Sigmoid colon (tissue), 7 donors: ENCODE measurements around the gene GRHL1. TPM values are rescaled to one million over a fixed set of nuclear protein-coding genes. Genes with fewer than 3 reads are reported as not detected.
A peak's percentile ranks its signal among the peaks of the same experiment; 100 is the strongest.
"Not testable (repeated sequence)": the region's sequence is repeated elsewhere in the genome, so short reads cannot be mapped to it uniquely, and the experiment has no call there.

ENCODE experiments used
- DNase-seq: peaks from one replicate; pipeline ENCODE4 v3.0.0-alpha.2; 2019
- H3K27ac ChIP-seq, 4 donors: fragments of 200-600 bp; sonication (generic); one replicate each; pipeline ENCODE4 v1.5.1; 2016 to 2019; ENCODE audit warnings: mild to moderate bottlenecking in 1 of 4
- H3K27me3 ChIP-seq, 3 donors: fragments of 200-600 bp; sonication (generic); one replicate each; pipeline ENCODE4 v1.5.1; 2019; ENCODE audit warnings: mild to moderate bottlenecking in 1 of 3
- H3K36me3 ChIP-seq, 4 donors: fragments of 200-600 bp; sonication (generic); one replicate each; pipeline ENCODE4 v1.5.1; 2016 to 2019
- H3K4me1 ChIP-seq, 4 donors: fragments of 200-600 bp; sonication (generic); one replicate each; pipeline ENCODE4 v1.5.1; 2017 to 2019
- H3K4me3 ChIP-seq, 4 donors: fragments of 200-600 bp; sonication (generic); one replicate each; pipeline ENCODE4 v1.5.1; 2017 to 2019; ENCODE audit warnings: mild to moderate bottlenecking in 2 of 4, moderate library complexity in 1 of 4
- H3K9me3 ChIP-seq, 4 donors: fragments of 200-600 bp in 3 of 4; sonication (generic) in 3 of 4; one replicate each; pipeline versions ENCODE4 v1.5.1 to v1.6.1; 2013 to 2019
- CTCF ChIP-seq, 4 experiments: fragments of 450-650 bp in 3 of 4; fragments of 200-600 bp in 1 of 4; IDR thresholded peaks; one replicate each; pipeline ENCODE4 v1.5.1; 2016 to 2019; ENCODE audit warnings: antibody characterized with exemption in 4 of 4, mild to moderate bottlenecking in 3 of 4, moderate library complexity in 2 of 4
- EP300 ChIP-seq, 4 donors: sonication (generic); formaldehyde crosslinking; IDR thresholded peaks; one replicate each; pipeline ENCODE4 v1.6.1; 2017; ENCODE audit warnings: antibody characterized with exemption in 4 of 4
- POLR2A ChIP-seq, 2 donors: fragments of 450-650 bp; IDR thresholded peaks; one replicate each; pipeline ENCODE4 v1.6.1; 2016; ENCODE audit warnings: antibody characterized with exemption in 2 of 2, mild to moderate bottlenecking in 2 of 2, moderate library complexity in 2 of 2
- POLR2AphosphoS5 ChIP-seq, 4 donors: sonication (generic); formaldehyde crosslinking; IDR thresholded peaks; one replicate each; pipeline ENCODE4 v1.6.1; 2017; ENCODE audit warnings: antibody characterized with exemption in 4 of 4
- WGBS, 2 donors: extraction: QIAGEN DNeasy Blood & Tissue Kit; methylation state at CpG; one replicate each; pipeline ENCODE4 v1.1.7; 2013; 5-methylcytosine and 5-hydroxymethylcytosine counted together
- intact Hi-C: fragments of 100-400 bp; cut with DNase I; formaldehyde crosslinking; loops from one replicate; pipeline ENCODE4 v1.15.1; 2023
- polyA plus RNA-seq, 3 donors: library from polyadenylated mRNA; stranded (reverse); fragments of 200-250 nt; gene quantifications; one replicate each; pipeline ENCODE4 v1.2.3, GENCODE V29; 2013
- total RNA-seq, 4 donors: library from RNA; depleted of rRNA; stranded (reverse); fragments of >200 nt; gene quantifications; one replicate each; pipeline ENCODE4 v1.1.0, GENCODE V29; 2016
- donor health status: healthy with polysubstance abuse.
- donor health status: Bipolar disorder and iron deficiency.
- donor health status: healthy.

The GRHL1 gene
- total and polyA plus RNA-seq, 7 donors = under 0.01 to 4.2 (median 1.4) TPM

- TF ChIP-seq POLR2AphosphoS5 (IDR thresholded peaks at IDR 0.05) = peak in 1 of 4 donors; percentile 8
- no peak for TF ChIP-seq POLR2A (IDR thresholded peaks at IDR 0.05)
- no peak for TF ChIP-seq CTCF (IDR thresholded peaks at IDR 0.05)
- TF ChIP-seq EP300 (IDR thresholded peaks at IDR 0.05) = no peak
- no peaks in the 10 kb centered on the region for H3K27me3 ChIP-seq
- DNase-seq = peak; percentile 82
- no peaks in the 10 kb centered on the region for H3K36me3 ChIP-seq
- H3K9me3 ChIP-seq = no peaks in the 10 kb centered on the region
- no peak overlapping the region for H3K4me3 ChIP-seq
- WGBS, 2 donors = 26 to 44% methylated on average over 26 of the region's 26 CpGs
- no peaks in the 10 kb centered on the region for H3K4me1 ChIP-seq
- peak overlapping the region in 3 of 4 donors; percentile 41 to 52 (median 46) for H3K27ac ChIP-seq
- intact Hi-C loops = no loop called here
These were observed 77.7 kb downstream of the GRHL1 start for GRCh38 chr2:10028988-10029874.

- peak overlapping the region in 2 of 4 donors; percentile 41 to 52 for H3K27ac ChIP-seq
- no peaks in the 10 kb centered on the region for H3K4me1 ChIP-seq
- 63 to 67% methylated on average over 7 of the region's 7 CpGs for WGBS, 2 donors
- no peaks in the 10 kb centered on the region for H3K9me3 ChIP-seq
- no peak overlapping the region for H3K4me3 ChIP-seq
- H3K27me3 ChIP-seq = no peaks in the 10 kb centered on the region
- no peak for DNase-seq
- intact Hi-C loops = no loop called here
- TF ChIP-seq POLR2AphosphoS5 (IDR thresholded peaks at IDR 0.05) = no peak
- no peak for TF ChIP-seq CTCF (IDR thresholded peaks at IDR 0.05)
- no peak for TF ChIP-seq EP300 (IDR thresholded peaks at IDR 0.05)
- TF ChIP-seq POLR2A (IDR thresholded peaks at IDR 0.05) = no peak
- no peaks in the 10 kb centered on the region for H3K36me3 ChIP-seq
These were observed 78.4 kb downstream of the GRHL1 start for GRCh38 chr2:10029875-10030223.

- no peaks in the 10 kb centered on the region for H3K27me3 ChIP-seq
- H3K36me3 ChIP-seq = no peaks in the 10 kb centered on the region
- no peaks in the 10 kb centered on the region for H3K9me3 ChIP-seq
- WGBS, 2 donors = 24 to 58% methylated on average over 9 of the region's 9 CpGs
- TF ChIP-seq CTCF (IDR thresholded peaks at IDR 0.05) = no peak
- no peak for TF ChIP-seq EP300 (IDR thresholded peaks at IDR 0.05)
- TF ChIP-seq POLR2A (IDR thresholded peaks at IDR 0.05) = no peak
- TF ChIP-seq POLR2AphosphoS5 (IDR thresholded peaks at IDR 0.05) = no peak
- DNase-seq = no peak
- no peak overlapping the region for H3K27ac ChIP-seq
- H3K4me3 ChIP-seq = no peak overlapping the region
- H3K4me1 ChIP-seq = peaks cover 0 to 2% (median 0%) of the 10 kb centered on the region in 4 donors
- intact Hi-C loops = no loop called here
These were observed 78.8 kb downstream of the GRHL1 start for GRCh38 chr2:10030311-10030736.

GRCh38 chr2:10030798-10031197, 79.3 kb downstream of the GRHL1 start:
- intact Hi-C loops, H3K9me3 ChIP-seq, H3K4me3 ChIP-seq, H3K36me3 ChIP-seq, H3K4me1 ChIP-seq, H3K27me3 ChIP-seq, H3K27ac ChIP-seq, DNase-seq: not testable (repeated sequence)
- WGBS, 2 donors = 64 to 79% methylated on average over 8 of the region's 8 CpGs

GRCh38 chr2:10031886-10032745, 80.6 kb downstream of the GRHL1 start:
- Histone ChIP-seq H3K27ac (no peak overlapping the region), H3K4me3 (no peak overlapping the region), H3K36me3 (no peaks in the 10 kb centered on the region), H3K9me3 (no peaks in the 10 kb centered on the region), H3K27me3 (no peaks in the 10 kb centered on the region), H3K4me1 (peaks cover 0 to 20% (median 17%) of the 10 kb centered on the region in 4 donors)
- 90 to 94% methylated on average over 20 of the region's 20 CpGs for WGBS, 2 donors
- intact Hi-C loops = no loop called here
- DNase-seq = no peak
- TF ChIP-seq POLR2A (IDR thresholded peaks at IDR 0.05) (no peak), CTCF (IDR thresholded peaks at IDR 0.05) (no peak), EP300 (IDR thresholded peaks at IDR 0.05) (no peak), POLR2AphosphoS5 (IDR thresholded peaks at IDR 0.05) (no peak)
